DLD1 (cell line): ENCODE measurements around the gene FBLN2.

Experiments
- in situ Hi-C: cut with HindIII; loops from 2 replicates; pipeline ENCODE4 v1.10.0; 2017; ENCODE audit warnings: low sequenced_read_pairs

The FBLN2 gene

GRCh38 chr3:13577181-13578121 lies 28.5 kb downstream of the FBLN2 start:
- in situ Hi-C loops, result no loop called here

GRCh38 chr3:13578251-13578650 lies 29.3 kb downstream of the FBLN2 start:
- in situ Hi-C loops, result no loop called here

DNA sequence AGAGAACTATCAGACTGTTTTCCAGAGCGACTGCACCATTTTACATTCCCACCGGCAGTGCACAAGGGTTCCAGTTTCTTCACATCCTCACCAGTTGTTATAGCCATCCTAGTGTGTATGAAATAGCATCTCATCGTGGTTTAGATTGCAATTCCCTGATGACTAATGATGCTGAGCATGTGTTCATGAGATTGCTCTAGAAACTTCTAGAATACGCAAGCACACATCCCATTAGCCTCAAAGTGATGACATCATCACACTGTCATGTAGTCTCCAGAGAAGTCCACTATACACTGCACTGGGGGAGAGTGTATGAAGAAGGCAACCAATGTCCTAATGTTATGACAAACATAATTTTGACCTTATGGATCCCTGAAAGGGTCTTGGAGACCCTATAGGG lies 30.1 kb downstream of the FBLN2 start:
- in situ Hi-C loops, result no loop called here

- in situ Hi-C loops, result no loop called here
Measured at GRCh38 chr3:13580256-13581023, 31.5 kb downstream of the FBLN2 start.

- in situ Hi-C loops, result no loop called here
Measured at GRCh38 chr3:13581485-13582365, 32.8 kb downstream of the FBLN2 start.

- in situ Hi-C loops, result no loop called here
Measured at GRCh38 chr3:13582366-13583250, 33.7 kb downstream of the FBLN2 start.

- in situ Hi-C loops, result no loop called here
Measured at GRCh38 chr3:13583251-13584180, 34.6 kb downstream of the FBLN2 start.

- in situ Hi-C loops, result no loop called here
Measured at GRCh38 chr3:13584427-13584891, 35.5 kb downstream of the FBLN2 start.

GRCh38 chr3:13584901-13585300 lies 36.0 kb downstream of the FBLN2 start:
- in situ Hi-C loops, result no loop called here

DNA sequence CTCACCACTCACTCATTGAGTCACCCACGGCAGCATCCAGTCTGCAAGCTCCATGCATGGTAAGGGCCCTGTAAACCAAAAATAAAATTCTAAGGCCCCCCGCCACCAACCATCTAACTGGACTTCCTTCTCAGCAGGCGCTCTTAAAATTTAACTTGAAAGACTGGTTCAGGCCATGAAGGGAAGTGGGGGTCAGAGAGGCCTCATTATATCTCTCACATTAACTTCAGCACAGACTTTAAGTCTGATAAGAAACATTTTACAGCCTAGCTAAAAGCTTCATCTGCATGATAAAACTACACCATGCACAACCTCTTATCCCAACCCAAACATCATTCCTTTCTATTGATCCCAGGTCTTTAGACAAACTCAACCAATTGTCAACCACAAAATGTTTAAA lies 38.5 kb downstream of the FBLN2 start:
- in situ Hi-C loops, result no loop called here

DNA sequence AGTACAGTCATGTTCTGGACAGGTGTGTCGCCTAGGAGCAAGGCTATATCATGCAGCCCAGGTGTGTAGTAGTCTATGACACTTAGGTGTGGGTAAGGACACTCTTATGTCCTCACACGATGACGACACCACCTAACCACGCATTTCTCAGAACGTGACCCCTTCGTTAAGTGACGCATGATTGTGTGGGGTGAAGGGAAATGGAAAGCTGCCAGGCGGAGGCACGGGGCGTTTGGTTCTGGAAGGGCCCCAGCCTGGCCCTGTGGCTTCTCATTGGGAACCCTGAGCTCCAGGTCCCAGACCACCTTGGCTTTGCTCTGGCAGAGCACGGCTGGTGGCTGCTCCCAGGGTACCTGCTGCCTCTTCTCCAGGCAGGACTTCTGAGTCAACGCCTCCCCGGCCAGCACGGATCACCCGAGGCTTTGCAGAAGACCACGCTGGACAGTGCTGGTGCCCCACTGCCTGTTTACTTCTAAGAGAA lies 39.3 kb downstream of the FBLN2 start:
- in situ Hi-C loops, result no loop called here

DNA sequence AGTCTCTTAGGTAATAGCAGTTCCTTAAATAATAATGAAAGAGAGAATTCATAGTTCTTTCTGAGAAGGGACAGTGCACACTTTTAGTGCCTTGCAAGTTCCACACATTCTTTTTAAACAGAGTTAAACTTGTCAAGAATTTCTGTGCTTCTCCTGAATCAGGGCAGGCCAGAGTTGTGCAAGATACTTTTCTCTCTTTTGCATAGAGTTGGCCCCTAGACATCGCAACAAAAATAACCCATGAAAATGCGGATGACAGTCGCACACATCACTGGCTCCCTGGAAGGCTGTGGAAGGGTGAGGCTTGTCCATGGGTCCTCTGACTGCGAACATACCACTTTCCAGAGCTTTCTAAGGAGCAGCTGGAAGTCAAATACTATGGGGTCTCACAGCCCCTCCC lies 40.1 kb downstream of the FBLN2 start:
- in situ Hi-C loops, result no loop called here

- in situ Hi-C loops, result no loop called here
Measured at GRCh38 chr3:13590841-13591520, 42.1 kb downstream of the FBLN2 start.

DNA sequence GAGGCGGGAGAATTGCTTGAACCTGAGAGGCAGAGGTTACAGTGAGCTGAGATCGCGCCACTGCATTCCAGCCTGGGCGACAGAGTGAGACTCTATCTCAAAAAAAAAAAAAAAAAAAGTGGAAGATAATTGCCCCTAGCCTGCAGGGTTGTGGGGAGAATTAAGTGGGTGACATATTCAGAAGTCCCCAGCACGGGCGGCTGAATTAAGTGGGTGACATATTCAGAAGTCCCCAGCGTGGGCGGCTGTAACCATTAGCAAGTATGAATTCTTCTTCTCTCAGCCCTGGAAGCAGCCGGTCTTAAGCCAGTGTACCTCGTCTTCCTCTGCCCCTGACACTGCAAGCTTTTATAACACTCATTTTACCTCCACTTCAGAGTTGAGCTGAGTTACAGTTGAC lies 44.7 kb downstream of the FBLN2 start:
- in situ Hi-C loops, result no loop called here

GRCh38 chr3:13594146-13594545 lies 45.2 kb downstream of the FBLN2 start:
- in situ Hi-C loops, result no loop called here

GRCh38 chr3:13594991-13595421 lies 46.1 kb downstream of the FBLN2 start:
- in situ Hi-C loops, result no loop called here

DNA sequence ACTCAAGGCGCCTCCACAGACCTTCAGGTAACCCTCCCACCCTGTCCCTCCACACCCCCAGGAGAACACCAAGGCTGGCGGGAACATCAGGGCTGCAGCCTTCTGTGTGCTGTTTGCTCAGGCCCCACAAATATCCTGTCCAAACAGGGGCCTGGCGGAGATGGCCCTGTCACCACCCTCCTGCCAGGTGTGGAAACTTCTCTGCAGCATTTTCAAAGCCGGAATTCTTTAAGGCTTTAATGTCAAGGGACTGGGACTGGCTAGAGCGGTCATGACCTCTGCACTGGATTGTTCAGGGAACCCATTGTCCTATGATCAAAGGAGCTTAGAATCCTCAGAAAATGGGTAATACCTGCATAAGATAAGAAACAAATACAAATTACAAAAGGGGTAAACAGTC lies 46.6 kb downstream of the FBLN2 start:
- in situ Hi-C loops, result no loop called here
